ENCODE data around the gene TMEM97.
"Not testable (repeated sequence)": the region's sequence is repeated elsewhere in the genome, so short reads cannot be mapped to it uniquely, and the experiment has no call there.

Gene TMEM97

DNA sequence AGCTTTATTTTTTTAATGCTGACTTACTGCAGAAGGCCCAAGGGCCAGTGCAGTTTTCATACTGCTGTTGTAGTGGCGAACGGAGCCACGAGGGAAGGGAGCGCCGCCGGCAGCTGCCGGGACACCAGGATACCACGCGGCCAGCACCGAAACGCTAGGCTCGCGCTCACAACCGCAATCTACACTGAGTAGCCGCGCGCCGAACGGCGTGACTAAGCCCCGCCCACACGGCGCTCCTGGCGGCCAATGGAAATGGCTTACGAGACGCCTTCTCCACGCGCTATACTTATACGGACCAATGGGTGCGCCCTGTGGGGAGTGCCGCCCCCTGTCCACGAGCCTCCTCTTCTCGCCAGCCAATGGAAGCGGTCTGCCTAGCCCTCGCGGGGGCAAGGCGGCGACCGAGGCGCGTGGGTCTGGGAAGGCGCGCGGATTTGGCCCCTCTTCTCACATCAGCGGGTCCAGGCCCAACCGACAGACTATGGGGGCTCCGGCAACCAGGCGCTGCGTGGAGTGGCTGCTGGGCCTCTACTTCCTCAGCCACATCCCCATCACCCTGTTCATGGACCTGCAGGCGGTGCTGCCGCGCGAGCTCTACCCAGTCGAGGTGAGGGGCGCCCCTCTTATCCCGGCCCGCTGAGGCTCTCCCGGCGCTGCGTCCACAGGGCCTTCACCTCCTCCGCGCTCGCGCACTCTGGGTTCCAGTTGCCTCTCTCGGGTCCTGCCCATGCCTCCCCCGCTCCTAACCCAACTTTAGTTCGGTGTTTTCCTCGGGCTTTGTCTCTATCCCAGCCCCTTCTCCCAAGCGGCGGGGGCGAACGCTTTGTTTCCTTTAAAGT, at the start of gene TMEM97:
Gene TMEM97, plus strand, starts transcription at position 442 of the 839 bp plus-strand sequence. Its CDS starts 40 bp downstream, at position 482.
- DNase-seq (ENCODE audit: low spot score), result peak; percentile 98

DNA sequence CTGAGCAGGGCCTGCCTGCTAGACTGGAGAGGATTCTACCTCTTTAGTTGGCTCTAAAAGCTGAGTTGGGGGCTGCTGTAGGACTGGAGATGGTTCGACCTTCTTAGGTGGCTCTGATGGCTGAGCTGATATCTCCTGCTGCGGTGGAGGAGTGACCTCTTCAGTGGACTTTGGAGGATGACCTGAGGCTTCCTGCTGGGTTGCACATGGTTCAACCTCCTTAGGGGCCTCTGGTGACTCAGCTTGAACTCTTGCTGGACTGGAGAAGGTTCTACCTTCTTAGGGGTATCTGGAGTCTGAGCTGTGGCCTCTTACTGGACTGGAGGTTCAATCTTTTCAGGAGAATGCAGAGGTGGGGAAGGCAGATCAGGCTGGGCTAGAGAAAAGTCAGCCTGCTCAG, 48.9 kb upstream of the TMEM97 start:
- no peak for DNase-seq (ENCODE audit: low spot score)

DNA sequence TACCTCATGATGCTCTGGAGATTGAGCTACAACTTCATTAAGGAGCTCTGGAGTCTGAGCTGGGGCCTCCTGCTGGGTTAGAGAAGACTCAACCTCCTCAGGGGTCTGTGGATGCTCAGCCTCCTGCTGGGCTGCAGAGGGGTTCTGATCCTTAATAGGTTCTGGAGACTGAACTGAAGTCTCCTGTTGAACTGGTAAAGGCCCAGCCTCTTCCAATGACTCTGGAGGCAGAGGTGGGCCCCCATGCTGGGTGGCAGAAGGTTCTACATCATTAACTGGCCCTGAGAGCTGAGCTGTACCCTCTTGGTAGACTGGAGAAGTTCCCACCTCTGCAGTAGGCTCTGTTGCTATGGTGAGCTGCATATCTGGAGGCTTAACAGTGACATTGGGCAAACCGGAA, 48.1 kb upstream of the TMEM97 start:
- DNase-seq (ENCODE audit: low spot score), result no peak

DNA sequence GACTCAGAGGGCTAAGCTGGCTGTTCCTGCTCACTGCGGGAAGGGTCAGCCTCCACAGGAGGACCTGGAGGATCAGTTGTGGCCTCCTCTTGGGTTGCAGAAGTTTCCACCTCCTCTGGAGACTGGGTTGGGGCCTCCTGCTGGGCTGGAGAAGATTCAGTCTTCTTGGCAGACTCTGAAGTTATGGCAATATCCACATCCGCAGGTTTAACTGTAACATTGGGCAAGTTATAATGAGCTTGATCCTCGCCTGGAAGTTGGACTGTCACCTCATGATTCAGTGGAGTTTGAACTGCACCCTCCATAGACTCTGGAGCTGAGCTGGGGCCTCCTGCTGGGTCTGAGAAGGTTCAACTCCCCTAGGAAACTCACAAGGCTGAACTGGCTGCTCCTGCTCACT, 47.6 kb upstream of the TMEM97 start:
- DNase-seq (ENCODE audit: low spot score), result no peak

DNA sequence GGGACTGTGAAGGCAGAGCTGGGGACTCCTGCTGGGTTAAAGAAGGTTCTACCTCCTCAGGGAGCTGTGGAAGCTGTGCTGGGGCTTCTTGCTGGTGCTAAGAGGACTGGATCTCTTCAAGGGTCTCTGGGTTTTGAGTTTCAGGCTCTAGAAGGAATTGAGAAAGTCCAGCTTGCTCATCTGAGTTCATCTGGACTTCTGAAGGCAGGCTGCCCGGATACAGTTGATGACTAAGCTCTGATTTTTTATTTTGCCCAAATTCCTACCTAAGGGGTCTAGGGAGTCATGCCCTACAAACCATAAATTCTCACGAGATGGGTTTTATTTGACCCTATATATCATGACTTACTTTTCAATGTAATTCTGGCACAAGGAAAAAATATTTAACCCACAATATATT, 46.8 kb upstream of the TMEM97 start:
- DNase-seq (ENCODE audit: low spot score), result no peak

DNA sequence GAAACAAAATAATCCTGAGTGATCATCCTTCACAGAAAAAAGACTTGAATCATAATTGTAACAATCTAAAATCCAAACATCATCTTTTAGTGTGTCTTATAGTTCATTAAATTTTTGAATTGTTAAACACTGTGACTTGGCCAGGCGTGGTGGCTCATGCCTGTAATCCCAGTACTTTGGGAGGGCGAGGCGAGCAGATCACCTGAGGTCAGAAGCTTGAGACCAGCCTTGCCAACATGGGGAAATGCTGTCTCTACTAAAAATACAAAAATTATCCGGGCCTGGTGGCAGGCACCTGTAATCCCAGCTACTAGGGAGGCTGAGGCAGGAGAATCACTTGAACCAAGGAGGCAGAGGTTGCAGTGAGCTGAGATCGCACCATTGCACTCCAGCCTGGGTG, 45.7 kb upstream of the TMEM97 start:
- not testable (repeated sequence) for DNase-seq (ENCODE audit: low spot score)

DNA sequence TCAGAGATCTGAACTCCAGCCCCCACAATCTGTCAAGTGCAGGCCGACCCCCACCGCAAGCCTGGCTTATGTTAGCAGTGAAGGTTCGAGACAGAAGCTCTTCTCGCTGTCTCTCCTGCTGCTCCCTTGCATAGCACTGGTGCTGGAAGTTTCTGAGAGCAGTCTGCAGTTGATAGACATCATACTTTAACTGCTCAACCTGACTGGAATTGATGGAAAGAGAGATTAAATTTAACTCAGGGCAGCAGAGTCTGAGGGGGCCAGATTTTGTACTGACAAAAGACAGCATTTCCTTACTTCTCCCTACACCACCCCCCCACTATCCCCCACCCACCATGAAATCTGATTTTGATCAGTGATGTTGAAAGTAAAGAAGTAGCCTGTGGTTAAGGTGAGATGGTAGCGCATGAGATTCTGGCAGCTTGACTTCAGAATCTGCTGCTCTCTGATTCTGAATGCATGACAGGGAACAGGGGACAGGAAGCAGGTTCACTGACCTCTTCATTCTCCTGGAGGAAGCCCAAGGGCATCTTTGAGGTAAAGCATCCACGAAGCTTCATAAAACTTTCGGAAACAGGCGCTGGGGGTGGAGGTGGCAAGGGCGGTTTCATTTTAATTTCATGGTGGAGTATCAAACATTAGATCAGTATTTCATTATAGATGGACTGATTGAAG, 44.3 kb upstream of the TMEM97 start:
- DNase-seq (ENCODE audit: low spot score), result no peak

DNA sequence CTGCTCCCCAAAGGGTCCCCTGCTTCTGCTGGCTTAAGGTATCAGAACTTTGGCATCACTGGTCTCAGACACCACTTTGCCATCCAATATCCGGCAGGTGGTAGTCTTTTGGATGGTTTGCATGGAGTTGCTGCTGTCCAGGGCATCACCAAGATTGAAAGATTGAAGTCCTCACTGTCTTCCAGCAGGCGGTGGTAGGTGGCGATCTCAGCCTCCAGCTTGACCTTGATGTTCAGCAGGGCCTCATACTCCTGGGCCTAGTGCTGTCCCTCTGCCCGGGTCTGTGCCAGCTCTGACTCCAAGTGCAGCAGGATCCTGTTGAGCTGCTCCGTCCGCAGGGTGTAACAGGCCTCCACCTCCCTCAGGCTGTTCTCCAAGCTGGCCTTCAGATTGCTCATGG, 43.0 kb upstream of the TMEM97 start:
- DNase-seq (ENCODE audit: low spot score), result no peak

DNA sequence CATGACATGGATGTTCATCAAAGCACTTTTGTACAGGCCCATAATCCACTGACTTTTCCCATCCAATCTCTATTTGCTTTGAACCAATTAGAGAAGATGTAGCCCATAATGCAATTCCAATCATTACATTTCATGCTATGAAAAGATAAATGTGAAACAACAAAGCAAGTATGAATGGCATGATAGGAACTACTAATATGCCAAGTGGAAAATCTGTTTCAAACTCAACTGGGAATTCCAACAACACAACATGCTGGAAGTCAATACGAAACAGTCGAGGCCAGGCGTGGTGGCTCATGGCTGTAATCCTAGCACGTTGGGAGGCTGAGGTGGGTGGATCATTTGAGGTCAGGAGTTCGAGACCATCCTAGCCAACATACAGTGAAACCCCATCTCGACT, 39.6 kb upstream of the TMEM97 start:
- no peak for DNase-seq (ENCODE audit: low spot score)

DNA sequence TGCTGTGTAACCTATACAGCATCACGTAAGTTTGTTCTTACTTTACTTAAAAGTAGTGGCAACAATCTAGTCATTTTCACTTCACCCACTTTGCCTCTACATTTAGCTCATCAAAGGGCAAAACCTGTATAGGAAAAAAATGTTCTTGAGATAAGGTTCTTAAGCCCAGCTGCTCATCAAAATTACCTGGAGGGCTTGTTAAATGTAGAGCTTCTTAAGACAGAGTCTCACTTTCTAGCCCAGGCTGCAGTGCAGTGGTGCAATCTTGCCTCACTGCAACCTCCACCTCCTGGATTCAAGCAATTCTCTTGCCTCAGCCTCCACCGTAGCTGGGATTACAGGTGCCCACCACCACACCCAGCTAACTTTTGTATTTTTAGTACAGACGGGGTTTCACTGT, 38.2 kb upstream of the TMEM97 start:
- no peak for DNase-seq (ENCODE audit: low spot score)

DNA sequence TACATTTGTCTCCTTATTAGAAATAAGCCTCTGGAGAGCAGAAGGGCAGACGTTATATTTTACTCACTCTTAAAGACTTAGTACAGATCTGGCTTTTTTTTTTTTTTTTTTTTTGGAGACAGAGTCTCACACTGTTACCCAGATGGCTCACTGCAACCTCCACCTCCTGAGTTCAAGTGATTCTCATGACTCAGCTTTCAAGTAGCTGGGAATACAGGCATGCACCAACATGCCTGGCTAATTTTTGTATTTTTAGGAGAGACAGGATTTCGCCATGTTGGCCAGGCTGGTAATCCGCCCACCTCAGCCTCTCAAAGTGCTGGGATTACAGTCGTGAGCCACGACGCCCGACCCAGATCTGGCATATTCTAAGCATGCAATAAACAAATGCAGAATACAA, 36.4 kb upstream of the TMEM97 start:
- DNase-seq (ENCODE audit: low spot score), result peak; percentile 49

DNA sequence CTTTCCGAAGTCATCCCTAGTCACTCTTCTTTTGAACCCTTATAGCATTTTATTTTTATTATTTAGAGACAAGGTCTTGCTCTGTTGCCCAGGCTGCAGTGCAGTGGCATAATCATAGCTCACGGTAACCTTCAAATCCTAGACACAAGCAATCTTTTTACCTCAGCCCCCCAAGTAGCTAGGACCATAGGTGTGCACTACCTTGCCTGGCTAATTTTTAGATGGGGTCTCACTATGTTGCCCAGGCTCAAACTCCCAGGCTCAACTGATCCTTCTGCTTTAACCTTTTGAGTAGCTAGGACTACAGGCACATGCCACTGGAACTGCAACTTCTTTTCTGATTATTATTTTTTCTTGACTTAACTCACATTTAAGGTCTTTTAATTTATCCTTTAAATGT, 33.0 kb upstream of the TMEM97 start:
- no peak for DNase-seq (ENCODE audit: low spot score)

DNA sequence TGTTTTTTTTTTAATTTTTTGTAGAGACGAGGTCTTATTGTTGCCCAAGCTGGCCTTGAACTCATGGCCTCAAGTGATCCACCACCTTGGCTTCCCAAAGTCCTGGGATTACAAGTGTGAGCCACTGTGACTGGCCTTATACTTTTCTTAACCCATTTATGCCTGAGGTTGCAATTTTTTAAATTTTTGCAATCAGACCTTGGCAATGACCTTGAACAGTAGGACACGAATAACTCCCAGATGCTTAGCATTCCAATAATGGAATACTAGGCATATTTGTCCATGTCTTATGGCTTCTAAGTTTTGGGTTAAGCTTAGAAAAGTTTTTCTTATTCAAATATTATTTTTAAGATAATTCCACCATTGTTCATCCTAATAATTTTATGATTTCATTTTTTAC, 28.3 kb upstream of the TMEM97 start:
- DNase-seq (ENCODE audit: low spot score), result no peak

DNA sequence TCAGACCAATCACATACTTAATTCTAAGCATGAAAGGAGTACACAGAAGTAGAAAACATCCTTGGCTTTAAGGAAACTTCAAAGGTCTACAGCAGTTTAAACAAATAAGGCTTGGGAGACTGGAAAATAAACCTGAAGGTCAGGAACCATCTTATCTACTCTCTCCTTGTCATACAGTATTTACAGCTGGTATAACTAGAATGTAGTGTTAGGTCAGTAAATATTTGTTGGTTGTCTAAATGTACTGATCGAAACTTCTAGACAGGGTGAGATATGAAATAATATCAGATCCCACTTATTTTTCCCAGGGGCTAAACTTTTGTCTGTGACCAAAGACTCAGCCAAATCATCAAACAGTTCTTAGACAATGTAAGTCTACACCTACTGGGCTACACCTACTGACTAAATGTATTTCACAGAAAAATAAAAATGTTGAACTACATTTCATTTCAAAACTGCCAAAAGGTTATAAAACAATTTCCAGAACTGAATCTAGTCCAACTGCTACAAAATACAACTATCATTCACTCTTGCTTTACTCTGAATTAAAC, 27.1 kb upstream of the TMEM97 start:
- DNase-seq (ENCODE audit: low spot score), result no peak

DNA sequence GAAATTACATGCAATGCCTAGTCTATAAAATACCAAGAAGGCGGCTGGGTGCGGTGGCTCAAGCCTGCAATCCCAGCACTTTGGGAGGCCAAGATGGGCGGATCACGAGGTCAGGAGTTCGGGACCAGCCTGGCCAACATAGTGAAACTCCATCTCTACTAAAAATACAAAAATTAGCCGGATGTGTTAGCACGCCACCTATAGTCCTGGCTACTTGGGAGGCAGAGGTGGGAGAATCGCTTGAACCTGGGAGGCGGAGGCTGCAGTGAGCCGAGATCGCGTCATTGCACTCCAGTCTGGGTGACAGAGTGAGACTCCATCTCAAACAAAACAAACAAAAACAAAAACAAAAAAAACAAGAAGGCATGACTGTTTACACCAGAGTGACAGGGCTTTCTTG, 26.1 kb upstream of the TMEM97 start:
- DNase-seq (ENCODE audit: low spot score), result not testable (repeated sequence)

DNA sequence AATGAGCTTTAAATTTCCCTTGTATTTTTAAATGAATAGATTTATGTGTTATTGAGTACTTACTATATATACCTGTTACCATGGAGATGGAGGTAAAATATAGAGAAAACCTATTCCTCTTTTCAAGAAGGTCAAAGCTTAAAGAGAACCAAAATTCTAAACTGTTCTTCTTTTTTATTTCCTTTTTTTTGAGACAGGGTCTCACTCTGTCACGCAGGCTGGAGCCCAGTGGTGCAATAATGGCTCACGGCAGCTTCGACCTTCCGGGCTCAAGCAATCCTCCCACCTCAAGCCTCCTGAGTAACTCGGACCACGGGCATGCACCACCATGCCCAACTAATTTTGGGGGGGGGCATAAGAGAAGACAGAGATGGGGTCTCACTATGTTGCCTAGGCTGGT, 25.0 kb upstream of the TMEM97 start:
- DNase-seq (ENCODE audit: low spot score), result no peak

DNA sequence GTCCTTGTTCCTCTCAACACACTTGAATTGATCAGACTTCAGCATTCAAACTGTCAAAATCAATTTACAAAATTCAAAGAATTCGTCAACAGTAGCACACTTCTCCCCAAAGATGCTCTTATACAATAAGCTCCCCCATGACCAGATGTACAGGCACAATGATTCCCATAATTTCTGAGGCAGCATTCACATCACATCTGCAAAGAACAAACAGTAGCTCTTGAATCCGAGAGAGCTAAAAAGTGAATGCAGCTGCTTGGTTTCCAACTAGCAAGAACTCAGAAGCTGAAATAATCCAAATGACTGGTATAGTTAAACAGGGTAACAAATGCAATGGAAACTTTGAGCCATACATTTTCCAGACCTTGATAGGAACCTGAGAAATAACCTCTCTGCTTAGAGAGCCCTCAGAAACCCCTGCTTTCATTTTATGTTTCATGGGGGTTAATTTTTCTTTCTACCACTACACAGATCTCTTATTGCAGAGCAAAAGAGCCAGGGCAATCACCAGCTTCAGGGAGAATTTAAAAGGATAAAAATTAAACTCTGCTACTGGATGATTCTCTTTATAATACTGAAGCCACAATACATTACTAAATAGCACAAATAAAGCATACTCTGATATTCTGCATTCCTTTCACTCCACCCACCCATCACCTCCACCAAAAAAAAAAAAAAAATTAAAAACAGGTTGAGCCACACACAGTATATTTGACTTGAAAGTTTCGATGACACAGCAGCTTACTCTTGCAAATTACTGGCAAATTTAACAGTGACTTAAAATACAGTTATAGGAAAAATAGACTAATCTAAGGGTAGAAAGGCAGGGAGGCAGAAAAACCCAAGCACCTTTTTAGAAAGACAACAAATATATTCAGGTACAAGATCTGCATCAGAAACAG, 23.1 kb upstream of the TMEM97 start:
- DNase-seq (ENCODE audit: low spot score), result no peak

DNA sequence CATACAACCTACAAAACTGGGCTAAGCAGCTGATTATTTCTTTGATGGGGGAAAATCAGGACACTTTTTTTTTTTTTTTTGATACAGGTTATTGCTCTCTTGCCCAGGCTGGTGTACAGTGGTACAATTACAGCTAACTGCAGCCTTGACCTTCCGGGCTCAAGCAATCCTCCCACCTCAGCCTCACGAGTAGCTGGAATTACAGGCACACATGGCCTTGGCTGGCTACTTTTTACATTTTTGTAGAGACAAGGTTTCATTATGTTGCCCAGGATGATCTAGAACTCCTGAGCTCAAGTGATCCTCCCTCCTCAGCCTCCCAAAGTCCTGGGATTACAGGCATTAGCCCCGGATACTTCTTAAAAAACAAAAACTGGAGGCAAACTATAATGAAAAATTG, 20.6 kb upstream of the TMEM97 start:
- no peak for DNase-seq (ENCODE audit: low spot score)

DNA sequence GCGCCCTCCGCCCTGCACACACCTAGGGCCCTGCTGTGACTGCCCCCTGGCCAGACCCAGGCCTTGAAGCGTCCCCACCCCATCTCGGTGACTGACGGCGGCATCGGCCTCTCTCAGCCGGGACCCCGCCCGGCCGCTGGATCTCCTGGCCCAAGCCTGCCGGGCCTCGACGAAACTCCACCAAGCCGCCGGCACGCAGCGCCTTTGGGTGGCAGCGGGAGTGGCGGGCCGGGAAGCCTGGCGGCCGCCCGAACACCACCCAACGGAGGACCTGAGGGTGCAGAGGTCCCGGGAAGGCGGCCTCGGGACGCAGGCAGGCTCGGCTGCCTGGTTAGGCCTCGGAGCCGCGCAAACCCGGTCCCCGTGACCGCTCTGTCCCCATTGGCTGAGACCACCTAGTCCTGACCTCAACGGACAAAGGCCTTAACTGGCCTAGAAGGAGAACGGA, 12.0 kb upstream of the TMEM97 start:
- no peak for DNase-seq (ENCODE audit: low spot score)

DNA sequence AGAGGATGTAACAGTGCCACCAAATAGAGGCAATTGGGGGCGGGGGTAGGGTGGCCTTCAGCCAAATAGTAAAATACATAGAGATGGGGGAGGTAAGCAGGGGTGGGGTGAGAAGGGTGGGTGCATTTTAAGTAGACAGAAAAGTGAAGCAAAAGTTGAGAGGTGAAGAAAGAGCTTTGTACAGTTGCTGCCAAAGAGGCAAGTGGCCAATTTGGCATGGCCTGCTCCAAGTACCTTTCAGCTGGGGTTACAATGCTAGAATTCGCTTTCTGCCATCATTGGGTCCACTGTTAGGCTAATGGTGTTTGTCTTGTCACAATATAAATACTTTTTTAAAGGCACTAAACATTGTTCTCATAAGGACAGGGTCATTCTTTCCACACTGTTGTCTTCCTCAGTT, 5.2 kb upstream of the TMEM97 start:
- DNase-seq (ENCODE audit: low spot score), result no peak

DNA sequence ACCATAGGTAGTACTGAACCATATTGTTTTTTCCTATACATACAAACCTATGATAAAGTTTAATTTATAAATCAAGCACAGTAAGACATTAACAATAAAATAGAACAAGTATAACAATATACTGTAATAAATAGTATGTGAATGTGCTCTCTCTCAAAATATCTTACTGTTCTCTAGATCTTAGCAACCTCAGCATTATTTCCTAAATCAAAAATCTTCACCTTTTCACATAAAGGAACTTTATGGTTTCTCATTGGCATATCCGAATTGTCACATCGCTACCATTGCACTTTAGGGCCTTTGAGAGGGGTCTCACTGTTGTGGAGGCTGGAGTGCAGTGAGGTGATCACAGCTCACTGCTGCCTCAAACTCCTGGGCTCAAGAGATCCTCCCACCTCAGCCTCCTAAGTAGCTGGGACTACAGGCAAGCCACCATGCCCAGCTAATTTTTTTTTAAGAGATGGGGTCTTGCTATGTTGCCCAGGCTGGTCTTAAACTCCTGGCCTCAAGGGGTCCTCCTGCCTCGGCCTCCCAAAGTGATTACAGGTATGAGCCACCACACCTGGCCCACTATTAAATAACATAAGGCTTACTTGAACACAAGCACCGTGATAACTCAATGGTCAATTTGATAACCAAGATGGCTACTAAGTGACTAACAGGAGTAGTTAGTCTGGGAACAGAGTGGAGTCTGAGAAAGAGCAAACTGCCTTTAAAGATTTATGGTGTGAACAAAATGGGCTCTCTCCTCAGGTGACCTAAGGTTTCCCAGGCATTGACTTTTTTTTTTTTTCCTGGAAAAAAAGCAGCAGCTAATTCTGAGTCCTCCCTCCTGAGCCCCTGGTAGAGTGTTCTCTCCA, 2.9 kb upstream of the TMEM97 start:
- no peak for DNase-seq (ENCODE audit: low spot score)

All from cerebellar cortex (tissue), 1 donor.